GM12878 (cell line): ENCODE results near the gene POFUT1. TPM values are rescaled to one million over a fixed set of nuclear protein-coding genes. Genes with fewer than 3 reads are reported as not detected.

ENCODE experiments used
- CTCF ChIP-seq, 3 experiments: IDR thresholded peaks in 2 of 3; conservative IDR thresholded peaks in 1 of 3; 2 replicates each; pipeline ENCODE4 v1.5.1; 2011; ENCODE audit warnings: low read depth in 3 of 3, low read length in 3 of 3, mild to moderate bottlenecking in 3 of 3, control low read depth in 2 of 3, moderate library complexity in 2 of 3, inconsistent platforms in 1 of 3, mixed read lengths in 1 of 3; ENCODE audit not compliant: control insufficient read depth in 2 of 3, insufficient read depth in 1 of 3; ENCODE audit errors: extremely low read depth in 1 of 3
- EED ChIP-seq: sonication (generic); IDR thresholded peaks from 2 replicates; pipeline ENCODE4 v1.6.1; 2016; ENCODE audit warnings: antibody characterized with exemption, low read depth
- ETV6 ChIP-seq, 2 experiments: fragments of 450-650 bp in 1 of 2; IDR thresholded peaks in 1 of 2; conservative IDR thresholded peaks in 1 of 2; 2 replicates each; pipeline ENCODE4 v1.6.1; 2014; ENCODE audit warnings: antibody characterized with exemption in 1 of 2, borderline replicate concordance in 1 of 2, low read depth in 1 of 2, mild to moderate bottlenecking in 1 of 2, moderate library complexity in 1 of 2
- JUNB ChIP-seq: IDR thresholded peaks from 2 replicates; pipeline ENCODE4 v1.6.1; 2016; ENCODE audit warnings: antibody characterized with exemption, mild to moderate bottlenecking
- MTA2 ChIP-seq: fragments of 450-650 bp; IDR thresholded peaks from 2 replicates; pipeline ENCODE4 v1.6.1; 2016; ENCODE audit warnings: low read depth, mild to moderate bottlenecking, moderate library complexity
- MXI1 ChIP-seq: fragments of 150-350 bp; IDR thresholded peaks from 2 replicates; pipeline ENCODE4 v1.6.1; 2011; ENCODE audit warnings: low read depth, mild to moderate bottlenecking, inconsistent platforms, low read length, improper control_type of control experiment
- NFYA ChIP-seq: IDR thresholded peaks from 2 replicates; pipeline ENCODE4 v1.6.1; 2011; ENCODE audit warnings: low read depth, mild to moderate bottlenecking, low read length, improper control_type of control experiment, borderline replicate concordance
- RCOR1 ChIP-seq: conservative IDR thresholded peaks from 2 replicates; pipeline ENCODE4 v1.6.1; 2012; ENCODE audit warnings: low read depth, low read length, improper control_type of control experiment
- REST ChIP-seq: IDR thresholded peaks from 2 replicates; pipeline ENCODE4 v1.6.1; 2012; ENCODE audit warnings: mild to moderate bottlenecking, low read depth, low read length
- TAF1 ChIP-seq: IDR thresholded peaks from 2 replicates; pipeline ENCODE4 v1.6.1; 2011; ENCODE audit warnings: mild to moderate bottlenecking, low read depth, low read length, borderline replicate concordance
- YBX1 ChIP-seq: fragments of 450-650 bp; IDR thresholded peaks from 2 replicates; pipeline ENCODE4 v1.6.1; 2016; ENCODE audit warnings: antibody characterized with exemption
- polyA plus RNA-seq, 11 experiments: library from polyadenylated mRNA; depleted of rRNA in 4 of 11; unstranded in 6 of 11; stranded (reverse) in 5 of 11; fragments of >200 nt; fragmentation: Nextera tagmentation in 4 of 11; fragmentation: Illumina TruSeq in 1 of 11; extraction: Ambion mirVana in 4 of 11; extraction: Trizol in 1 of 11; gene quantifications; 1 replicate in 1 of 11; 2 replicates in 10 of 11; pipeline versions ENCODE4 v1.2.1 to v1.2.3, GENCODE V29; 2011 to 2016; ENCODE audit warnings: inconsistent platforms in 2 of 11, missing spikeins in 2 of 11, low read depth in 1 of 11
- total RNA-seq, 4 experiments: library from RNA; depleted of rRNA in 3 of 4; stranded (reverse); fragments of >200 nt in 3 of 4; fragmentation: Illumina TruSeq in 1 of 4; extraction: Trizol in 1 of 4; gene quantifications; 2 replicates each; pipeline versions ENCODE4 v1.2.1 to v1.2.3, GENCODE V29; 2013 to 2021
- TF ChIP-seq, protein P1 (sequence below): fragments of 450-650 bp; IDR thresholded peaks from 2 replicates; pipeline ENCODE4 v1.6.1; 2017; ENCODE audit warnings: mild to moderate bottlenecking, moderate library complexity
- TF ChIP-seq, protein P2 (sequence below): IDR thresholded peaks from 2 replicates; pipeline ENCODE4 v1.6.1; 2011; ENCODE audit warnings: borderline replicate concordance, low read depth, mild to moderate bottlenecking, moderate library complexity, low read length; ENCODE audit not compliant: insufficient read depth, poor library complexity, severe bottlenecking
- TF ChIP-seq, protein P3 (sequence below): fragments of 450-650 bp; IDR thresholded peaks from 2 replicates; pipeline ENCODE4 v1.6.1; 2018; ENCODE audit warnings: mild to moderate bottlenecking, low read depth, moderate library complexity; ENCODE audit not compliant: partially characterized antibody

The POFUT1 gene
- total and polyA plus RNA-seq, 10 of the 15 experiments (the other 5 are each of a cell fraction or from before 2014, with no cell fraction given) = 2.6 to 33.4 (median 23.1) TPM

- TF ChIP-seq, protein P1, sequence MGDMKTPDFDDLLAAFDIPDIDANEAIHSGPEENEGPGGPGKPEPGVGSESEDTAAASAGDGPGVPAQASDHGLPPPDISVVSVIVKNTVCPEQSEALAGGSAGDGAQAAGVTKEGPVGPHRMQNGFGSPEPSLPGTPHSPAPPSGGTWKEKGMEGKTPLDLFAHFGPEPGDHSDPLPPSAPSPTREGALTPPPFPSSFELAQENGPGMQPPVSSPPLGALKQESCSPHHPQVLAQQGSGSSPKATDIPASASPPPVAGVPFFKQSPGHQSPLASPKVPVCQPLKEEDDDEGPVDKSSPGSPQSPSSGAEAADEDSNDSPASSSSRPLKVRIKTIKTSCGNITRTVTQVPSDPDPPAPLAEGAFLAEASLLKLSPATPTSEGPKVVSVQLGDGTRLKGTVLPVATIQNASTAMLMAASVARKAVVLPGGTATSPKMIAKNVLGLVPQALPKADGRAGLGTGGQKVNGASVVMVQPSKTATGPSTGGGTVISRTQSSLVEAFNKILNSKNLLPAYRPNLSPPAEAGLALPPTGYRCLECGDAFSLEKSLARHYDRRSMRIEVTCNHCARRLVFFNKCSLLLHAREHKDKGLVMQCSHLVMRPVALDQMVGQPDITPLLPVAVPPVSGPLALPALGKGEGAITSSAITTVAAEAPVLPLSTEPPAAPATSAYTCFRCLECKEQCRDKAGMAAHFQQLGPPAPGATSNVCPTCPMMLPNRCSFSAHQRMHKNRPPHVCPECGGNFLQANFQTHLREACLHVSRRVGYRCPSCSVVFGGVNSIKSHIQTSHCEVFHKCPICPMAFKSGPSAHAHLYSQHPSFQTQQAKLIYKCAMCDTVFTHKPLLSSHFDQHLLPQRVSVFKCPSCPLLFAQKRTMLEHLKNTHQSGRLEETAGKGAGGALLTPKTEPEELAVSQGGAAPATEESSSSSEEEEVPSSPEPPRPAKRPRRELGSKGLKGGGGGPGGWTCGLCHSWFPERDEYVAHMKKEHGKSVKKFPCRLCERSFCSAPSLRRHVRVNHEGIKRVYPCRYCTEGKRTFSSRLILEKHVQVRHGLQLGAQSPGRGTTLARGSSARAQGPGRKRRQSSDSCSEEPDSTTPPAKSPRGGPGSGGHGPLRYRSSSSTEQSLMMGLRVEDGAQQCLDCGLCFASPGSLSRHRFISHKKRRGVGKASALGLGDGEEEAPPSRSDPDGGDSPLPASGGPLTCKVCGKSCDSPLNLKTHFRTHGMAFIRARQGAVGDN = no peak
- TF ChIP-seq, protein P2, sequence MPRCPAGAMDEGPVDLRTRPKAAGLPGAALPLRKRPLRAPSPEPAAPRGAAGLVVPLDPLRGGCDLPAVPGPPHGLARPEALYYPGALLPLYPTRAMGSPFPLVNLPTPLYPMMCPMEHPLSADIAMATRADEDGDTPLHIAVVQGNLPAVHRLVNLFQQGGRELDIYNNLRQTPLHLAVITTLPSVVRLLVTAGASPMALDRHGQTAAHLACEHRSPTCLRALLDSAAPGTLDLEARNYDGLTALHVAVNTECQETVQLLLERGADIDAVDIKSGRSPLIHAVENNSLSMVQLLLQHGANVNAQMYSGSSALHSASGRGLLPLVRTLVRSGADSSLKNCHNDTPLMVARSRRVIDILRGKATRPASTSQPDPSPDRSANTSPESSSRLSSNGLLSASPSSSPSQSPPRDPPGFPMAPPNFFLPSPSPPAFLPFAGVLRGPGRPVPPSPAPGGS = no peak
- no peak for TF ChIP-seq YBX1
- TF ChIP-seq MXI1 = no peak
- TF ChIP-seq MTA2 = peak; percentile 61
- TF ChIP-seq, protein P3, sequence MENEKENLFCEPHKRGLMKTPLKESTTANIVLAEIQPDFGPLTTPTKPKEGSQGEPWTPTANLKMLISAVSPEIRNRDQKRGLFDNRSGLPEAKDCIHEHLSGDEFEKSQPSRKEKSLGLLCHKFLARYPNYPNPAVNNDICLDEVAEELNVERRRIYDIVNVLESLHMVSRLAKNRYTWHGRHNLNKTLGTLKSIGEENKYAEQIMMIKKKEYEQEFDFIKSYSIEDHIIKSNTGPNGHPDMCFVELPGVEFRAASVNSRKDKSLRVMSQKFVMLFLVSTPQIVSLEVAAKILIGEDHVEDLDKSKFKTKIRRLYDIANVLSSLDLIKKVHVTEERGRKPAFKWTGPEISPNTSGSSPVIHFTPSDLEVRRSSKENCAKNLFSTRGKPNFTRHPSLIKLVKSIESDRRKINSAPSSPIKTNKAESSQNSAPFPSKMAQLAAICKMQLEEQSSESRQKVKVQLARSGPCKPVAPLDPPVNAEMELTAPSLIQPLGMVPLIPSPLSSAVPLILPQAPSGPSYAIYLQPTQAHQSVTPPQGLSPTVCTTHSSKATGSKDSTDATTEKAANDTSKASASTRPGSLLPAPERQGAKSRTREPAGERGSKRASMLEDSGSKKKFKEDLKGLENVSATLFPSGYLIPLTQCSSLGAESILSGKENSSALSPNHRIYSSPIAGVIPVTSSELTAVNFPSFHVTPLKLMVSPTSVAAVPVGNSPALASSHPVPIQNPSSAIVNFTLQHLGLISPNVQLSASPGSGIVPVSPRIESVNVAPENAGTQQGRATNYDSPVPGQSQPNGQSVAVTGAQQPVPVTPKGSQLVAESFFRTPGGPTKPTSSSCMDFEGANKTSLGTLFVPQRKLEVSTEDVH = no peak
- no peak for TF ChIP-seq CTCF (IDR thresholded peaks at IDR 0.05 in 2 of 3, conservative IDR thresholded peaks at IDR 0.05 in 1 of 3; ENCODE audit: control insufficient read depth in 2 of 3, extremely low read depth in 1 of 3, insufficient read depth in 1 of 3, low read depth in 3 of 3, low read length in 3 of 3)
- peak; percentile 87 for TF ChIP-seq JUNB
- TF ChIP-seq REST = no peak
- TF ChIP-seq RCOR1 = no peak
- peak in 1 of 2 experiments; percentile 56; a peak in 1 of 4 replicates for TF ChIP-seq ETV6 (conservative IDR thresholded peaks at IDR 0.05 in 1 of 2, IDR thresholded peaks at IDR 0.05 in 1 of 2; ENCODE audit: borderline replicate concordance in 1 of 2, low read depth in 1 of 2)
- no peak for TF ChIP-seq TAF1
- peak; percentile 84 for TF ChIP-seq EED
- no peak for TF ChIP-seq NFYA
Observed at GRCh38 chr20:32278199-32278643, 70.5 kb downstream of the POFUT1 start (continued).
